ENCODE data around the gene FAM133A.

Gene FAM133A

DNA sequence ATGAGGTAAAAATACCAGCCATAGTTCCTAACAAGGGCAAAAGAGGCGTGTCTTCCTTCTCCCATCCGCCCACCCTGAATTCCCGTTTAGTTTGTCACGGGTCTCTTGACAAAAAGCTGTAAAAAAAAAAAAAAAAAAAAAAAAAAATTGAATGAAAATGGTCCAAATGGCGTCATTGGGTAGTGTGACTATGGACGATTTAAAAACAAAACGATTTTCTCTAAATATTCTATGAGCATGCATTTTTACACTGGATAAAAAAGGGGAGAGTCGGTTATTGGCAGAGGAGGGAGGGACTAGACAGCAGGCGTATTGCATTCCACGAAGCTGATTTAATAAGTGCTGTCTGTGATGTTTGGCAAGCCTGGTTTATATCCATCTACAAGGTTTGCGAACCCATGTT lies at the start of gene FAM133A:
Gene FAM133A, plus strand, starts transcription at position 338 of the 403 bp plus-strand sequence. CDS start 35,214 bp downstream, outside the sequence.
- DNase-seq (ENCODE audit: low spot score) = no peak

DNA sequence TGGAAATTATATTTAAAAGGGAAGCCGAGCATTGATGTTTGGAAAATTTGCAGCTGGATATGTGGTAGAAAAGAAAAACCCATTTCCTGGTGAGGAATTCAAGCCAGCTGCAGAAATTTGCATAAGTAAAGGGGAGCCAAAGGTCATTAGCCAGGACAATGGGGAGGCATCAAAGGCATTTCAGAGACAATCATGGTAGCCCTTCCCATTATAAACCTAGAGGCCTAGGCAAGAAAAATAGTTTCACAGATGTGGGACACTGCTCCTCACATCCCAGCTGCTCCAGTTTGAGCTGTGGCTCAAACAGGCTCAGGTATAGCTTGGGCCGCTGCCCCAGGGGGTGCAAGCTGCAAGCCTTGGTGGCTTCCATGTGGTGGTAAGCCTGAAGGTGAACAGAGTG lies 36.4 kb upstream of the FAM133A start:
- DNase-seq (ENCODE audit: low spot score) = no peak

DNA sequence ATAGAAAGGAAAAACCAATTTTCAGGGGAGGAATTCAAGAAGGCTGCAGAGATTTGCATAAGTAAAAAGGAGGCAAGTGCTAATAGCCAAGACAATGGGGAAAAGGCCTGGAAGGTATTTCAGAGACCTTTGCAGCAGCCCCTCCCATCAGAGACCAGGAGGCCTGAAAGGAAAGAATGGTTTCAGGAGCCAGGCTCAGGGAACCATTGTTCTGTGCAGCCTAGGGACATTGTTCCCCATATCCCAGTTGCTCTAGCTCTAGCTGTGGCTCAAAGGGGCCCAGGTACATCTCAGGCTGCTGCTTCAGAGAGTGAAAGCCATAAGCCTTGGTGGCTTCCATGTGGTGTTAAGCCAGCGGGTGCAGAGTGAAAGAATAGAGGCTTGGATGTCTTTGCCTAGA lies 24.6 kb upstream of the FAM133A start:
- no peak for DNase-seq (ENCODE audit: low spot score)

DNA sequence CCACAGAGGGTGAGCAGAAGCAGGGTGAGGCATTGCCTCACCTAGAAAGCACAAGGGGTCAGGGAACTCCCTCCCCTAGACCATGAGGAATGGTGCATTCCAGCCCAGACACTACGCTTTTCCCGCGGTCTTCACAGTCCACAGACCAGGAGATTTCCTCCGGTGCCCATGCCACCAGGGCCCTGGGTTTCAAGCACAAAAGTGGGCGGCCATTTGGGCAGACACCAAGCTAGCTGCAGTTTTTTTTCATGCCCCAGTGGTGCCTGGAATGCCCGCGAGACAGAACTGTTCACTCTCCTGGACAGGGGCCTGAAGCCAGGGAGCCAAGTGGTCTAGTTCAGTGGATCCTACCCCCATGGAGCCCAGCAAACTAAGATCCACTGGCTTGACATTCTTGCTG lies 13.4 kb upstream of the FAM133A start:
- no peak for DNase-seq (ENCODE audit: low spot score)

DNA sequence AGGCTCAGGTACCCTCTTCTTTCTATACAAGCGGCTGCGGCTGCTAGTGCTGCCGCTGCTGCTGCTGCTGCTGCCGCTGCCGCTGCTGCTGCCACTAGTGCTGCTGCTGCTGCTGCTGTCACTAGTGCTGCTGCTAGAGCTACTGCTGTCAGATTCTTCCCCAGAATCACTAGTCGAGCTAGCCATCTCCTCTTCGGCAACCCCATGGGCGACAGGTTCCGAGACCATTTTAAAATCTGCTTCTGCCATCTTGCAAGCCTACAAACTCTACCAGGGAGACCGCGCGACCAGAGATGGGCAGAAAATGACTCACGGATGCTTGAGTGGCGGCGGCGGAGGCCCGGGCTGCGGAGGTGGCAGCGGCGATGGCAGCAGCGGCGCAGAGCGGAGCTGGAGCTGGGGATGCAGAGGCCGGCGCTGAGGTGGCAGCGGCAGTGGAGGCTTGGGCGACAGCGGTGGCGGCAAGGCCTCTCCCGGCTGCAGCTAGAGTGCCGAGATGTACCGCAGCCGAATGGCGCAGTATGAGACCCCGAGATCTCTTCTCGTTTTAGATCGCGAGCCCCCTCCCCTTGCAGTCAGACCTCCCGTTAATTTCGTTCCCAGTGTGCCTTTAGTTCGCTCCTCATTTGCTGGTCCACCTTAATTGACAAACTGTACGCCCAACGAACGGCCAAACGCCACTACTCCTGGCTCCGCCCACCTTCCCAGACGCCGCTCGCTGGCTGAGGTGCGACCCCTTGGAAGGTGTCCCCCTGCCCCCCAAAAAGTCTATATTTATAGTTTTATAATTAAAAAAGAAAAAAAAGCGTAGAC lies 744 bp upstream of the FAM133A start, which contains the start of gene NAP1L3:
Gene NAP1L3, minus strand, starts transcription at position 523 of the 813 bp plus-strand sequence. Its CDS starts 274 bp downstream, at position 249.
- DNase-seq (ENCODE audit: low spot score) = peak; percentile 46

DNA sequence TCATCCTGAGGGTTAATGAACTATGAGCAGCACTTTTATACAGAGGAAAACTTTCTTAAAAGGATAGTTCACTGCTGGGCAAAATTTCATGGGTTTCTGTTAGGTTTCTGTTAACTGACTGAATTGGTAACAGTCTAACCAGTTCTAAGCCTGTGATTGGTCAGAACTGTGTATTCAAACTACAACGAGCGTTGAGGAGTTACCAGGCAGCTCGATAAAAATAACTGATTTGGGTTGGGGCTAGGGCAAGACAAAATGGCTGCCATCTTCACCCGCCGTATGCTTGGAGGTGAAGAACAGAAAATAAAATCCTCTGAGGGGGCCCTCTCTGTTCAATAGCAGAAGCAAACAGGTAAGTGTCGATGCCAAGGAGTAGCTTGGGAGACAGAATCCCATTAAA lies 22.0 kb downstream of the FAM133A start:
- no peak for DNase-seq (ENCODE audit: low spot score)

DNA sequence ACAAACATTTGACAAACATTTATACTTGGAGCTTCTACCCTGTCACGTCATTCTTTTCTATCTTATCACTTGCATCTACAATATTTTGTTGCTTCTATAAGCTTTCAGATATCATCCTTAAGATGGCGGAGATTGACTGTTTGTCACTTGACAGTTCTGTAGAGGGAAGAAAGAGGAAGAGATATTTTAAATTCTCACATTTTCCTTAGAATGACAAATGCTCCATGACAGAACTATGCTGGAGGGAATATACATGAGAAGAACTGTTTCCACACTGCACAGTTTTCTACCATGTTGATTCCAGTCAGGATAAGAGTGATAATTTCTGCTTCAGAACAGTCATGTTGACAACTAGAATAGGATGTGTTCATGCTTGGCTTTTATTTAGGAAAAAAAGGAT lies 29.7 kb downstream of the FAM133A start:
- no peak for DNase-seq (ENCODE audit: low spot score)

DNA sequence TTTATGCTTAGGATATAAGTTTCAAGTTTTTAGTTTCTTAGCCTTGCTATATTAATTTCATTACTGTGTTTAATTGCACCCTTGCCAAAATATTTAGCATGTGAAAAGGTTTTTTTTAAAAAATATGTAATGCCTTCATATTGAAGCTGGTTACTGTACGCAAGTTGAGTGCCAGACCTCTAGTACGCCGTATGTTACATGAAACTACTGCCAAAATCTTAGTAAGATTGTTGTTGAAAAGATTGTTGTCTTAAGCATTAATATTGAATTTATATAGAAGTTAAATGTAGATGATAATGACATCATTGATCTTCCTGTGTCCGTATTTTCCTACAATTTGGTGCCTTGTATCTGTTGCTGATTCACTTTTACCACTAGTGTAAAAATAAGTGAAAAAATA lies 37.1 kb downstream of the FAM133A start:
- no peak for DNase-seq (ENCODE audit: low spot score)

DNA sequence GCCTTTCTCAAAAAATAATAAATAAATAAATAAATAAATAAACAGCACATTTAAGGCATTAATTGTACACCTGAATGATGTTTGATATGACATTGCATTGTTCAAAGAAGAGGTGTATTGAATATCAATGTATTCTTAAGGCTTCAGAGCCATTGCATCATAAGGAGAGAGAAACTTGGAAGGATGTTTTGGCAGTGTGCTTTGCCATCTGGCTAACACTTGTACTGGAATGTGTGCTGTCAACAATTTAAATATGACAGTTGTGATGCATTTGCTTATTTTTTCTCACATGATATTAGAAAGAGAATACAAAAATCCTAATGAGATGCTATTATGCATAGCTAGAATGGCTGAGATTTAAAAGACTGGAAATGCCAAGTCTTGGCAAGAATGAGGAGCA lies 67.8 kb downstream of the FAM133A start:
- DNase-seq (ENCODE audit: low spot score) = no peak

DNA sequence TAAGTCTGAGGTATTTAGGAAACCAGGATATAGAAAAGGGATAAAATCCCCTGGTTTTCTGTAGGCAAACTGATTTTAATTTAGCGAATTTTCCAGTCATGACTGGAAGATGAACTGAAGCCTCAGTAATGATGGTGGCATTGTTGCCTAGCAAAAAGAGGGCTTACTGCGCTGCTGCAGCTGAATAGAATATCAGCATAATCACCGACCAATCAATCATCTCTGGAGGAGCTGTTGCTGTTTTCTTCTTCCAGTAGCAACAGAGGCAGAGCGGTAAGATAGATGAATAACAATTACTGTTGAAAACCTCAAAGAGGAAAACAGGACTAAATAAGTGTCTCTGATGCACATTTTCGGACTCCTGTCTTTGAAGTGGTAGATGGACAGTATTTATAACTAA lies 86.2 kb downstream of the FAM133A start:
- no peak for DNase-seq (ENCODE audit: low spot score)

All from kidney capillary endothelial cell (primary cell).